ENCODE results near the gene ADPRS.

Gene ADPRS

GRCh38 chr1:36089393-36090121 lies 865 bp downstream of the ADPRS start:
- peaks cover 35% of the 10 kb centered on the region for H3K36me3 ChIP-seq (ENCODE audit: control insufficient read depth, insufficient read depth, low read length, severe bottlenecking)
- peak overlapping the region; percentile 91 for H3K9ac ChIP-seq (ENCODE audit: low read length)
- H3K27me3 ChIP-seq (replicated peaks; ENCODE audit: control insufficient read depth, insufficient read depth, low read length), result peaks cover 5% of the 10 kb centered on the region
- peak overlapping the region; percentile 98 for H3K4me3 ChIP-seq (ENCODE audit: low read length)
- H3K9me3 ChIP-seq (ENCODE audit: control insufficient read depth, low read length), result no peaks in the 10 kb centered on the region
- peaks cover 16% of the 10 kb centered on the region for H3K4me1 ChIP-seq (ENCODE audit: control insufficient read depth, insufficient read depth, low read length)
- peak; percentile 69 for DNase-seq (ENCODE audit: low read depth)

GRCh38 chr1:36091141-36091540 lies 2.4 kb downstream of the ADPRS start:
- no peak overlapping the region for H3K9ac ChIP-seq (ENCODE audit: low read length)
- H3K9me3 ChIP-seq (ENCODE audit: control insufficient read depth, low read length), result no peaks in the 10 kb centered on the region
- no peak for DNase-seq (ENCODE audit: low read depth)
- peaks cover 23% of the 10 kb centered on the region for H3K4me1 ChIP-seq (ENCODE audit: control insufficient read depth, insufficient read depth, low read length)
- peaks cover 47% of the 10 kb centered on the region for H3K36me3 ChIP-seq (ENCODE audit: control insufficient read depth, insufficient read depth, low read length, severe bottlenecking)
- no peaks in the 10 kb centered on the region for H3K27me3 ChIP-seq (replicated peaks; ENCODE audit: control insufficient read depth, insufficient read depth, low read length)
- H3K4me3 ChIP-seq (ENCODE audit: low read length), result no peak overlapping the region

GRCh38 chr1:36091698-36092097 lies 3.0 kb downstream of the ADPRS start:
- Histone ChIP-seq H3K27me3 (replicated peaks; ENCODE audit: control insufficient read depth, insufficient read depth, low read length) (no peaks in the 10 kb centered on the region), H3K9ac (ENCODE audit: low read length) (no peak overlapping the region), H3K9me3 (ENCODE audit: control insufficient read depth, low read length) (no peaks in the 10 kb centered on the region), H3K4me1 (ENCODE audit: control insufficient read depth, insufficient read depth, low read length) (peaks cover 23% of the 10 kb centered on the region), H3K4me3 (ENCODE audit: low read length) (no peak overlapping the region), H3K36me3 (ENCODE audit: control insufficient read depth, insufficient read depth, low read length, severe bottlenecking) (peaks cover 51% of the 10 kb centered on the region)
- DNase-seq (ENCODE audit: low read depth), result no peak

- Histone ChIP-seq H3K9me3 (ENCODE audit: control insufficient read depth, low read length) (no peaks in the 10 kb centered on the region), H3K4me3 (ENCODE audit: low read length) (no peak overlapping the region), H3K9ac (ENCODE audit: low read length) (no peak overlapping the region), H3K36me3 (ENCODE audit: control insufficient read depth, insufficient read depth, low read length, severe bottlenecking) (peaks cover 51% of the 10 kb centered on the region), H3K4me1 (ENCODE audit: control insufficient read depth, insufficient read depth, low read length) (peaks cover 23% of the 10 kb centered on the region), H3K27me3 (replicated peaks; ENCODE audit: control insufficient read depth, insufficient read depth, low read length) (no peaks in the 10 kb centered on the region)
- no peak for DNase-seq (ENCODE audit: low read depth)
Measured at GRCh38 chr1:36092166-36092797, 3.6 kb downstream of the ADPRS start.

- no peaks in the 10 kb centered on the region for H3K27me3 ChIP-seq (replicated peaks; ENCODE audit: control insufficient read depth, insufficient read depth, low read length)
- H3K4me3 ChIP-seq (ENCODE audit: low read length), result no peak overlapping the region
- no peak for DNase-seq (ENCODE audit: low read depth)
- H3K36me3 ChIP-seq (ENCODE audit: control insufficient read depth, insufficient read depth, low read length, severe bottlenecking), result peaks cover 51% of the 10 kb centered on the region
- H3K9ac ChIP-seq (ENCODE audit: low read length), result no peak overlapping the region
- H3K9me3 ChIP-seq (ENCODE audit: control insufficient read depth, low read length), result no peaks in the 10 kb centered on the region
- peaks cover 23% of the 10 kb centered on the region for H3K4me1 ChIP-seq (ENCODE audit: control insufficient read depth, insufficient read depth, low read length)
Measured at GRCh38 chr1:36092798-36093185, 4.1 kb downstream of the ADPRS start.

- no peak overlapping the region for H3K4me3 ChIP-seq (ENCODE audit: low read length)
- no peaks in the 10 kb centered on the region for H3K27me3 ChIP-seq (replicated peaks; ENCODE audit: control insufficient read depth, insufficient read depth, low read length)
- H3K9ac ChIP-seq (ENCODE audit: low read length), result no peak overlapping the region
- peaks cover 23% of the 10 kb centered on the region for H3K4me1 ChIP-seq (ENCODE audit: control insufficient read depth, insufficient read depth, low read length)
- no peak for DNase-seq (ENCODE audit: low read depth)
- peaks cover 51% of the 10 kb centered on the region for H3K36me3 ChIP-seq (ENCODE audit: control insufficient read depth, insufficient read depth, low read length, severe bottlenecking)
- no peaks in the 10 kb centered on the region for H3K9me3 ChIP-seq (ENCODE audit: control insufficient read depth, low read length)
Measured at GRCh38 chr1:36093226-36093625, 4.5 kb downstream of the ADPRS start.

- Histone ChIP-seq H3K27me3 (replicated peaks; ENCODE audit: control insufficient read depth, insufficient read depth, low read length) (no peaks in the 10 kb centered on the region), H3K9ac (ENCODE audit: low read length) (no peak overlapping the region), H3K4me3 (ENCODE audit: low read length) (no peak overlapping the region), H3K9me3 (ENCODE audit: control insufficient read depth, low read length) (no peaks in the 10 kb centered on the region), H3K36me3 (ENCODE audit: control insufficient read depth, insufficient read depth, low read length, severe bottlenecking) (peaks cover 51% of the 10 kb centered on the region), H3K4me1 (ENCODE audit: control insufficient read depth, insufficient read depth, low read length) (peaks cover 23% of the 10 kb centered on the region)
- DNase-seq (ENCODE audit: low read depth), result no peak
Measured at GRCh38 chr1:36093929-36094328, 5.2 kb downstream of the ADPRS start.

- DNase-seq (ENCODE audit: low read depth), result peak; percentile 65
- Histone ChIP-seq H3K27me3 (replicated peaks; ENCODE audit: control insufficient read depth, insufficient read depth, low read length) (no peaks in the 10 kb centered on the region), H3K4me3 (ENCODE audit: low read length) (no peak overlapping the region), H3K4me1 (ENCODE audit: control insufficient read depth, insufficient read depth, low read length) (peaks cover 22% of the 10 kb centered on the region), H3K9ac (ENCODE audit: low read length) (peak overlapping the region; percentile 21), H3K36me3 (ENCODE audit: control insufficient read depth, insufficient read depth, low read length, severe bottlenecking) (peaks cover 51% of the 10 kb centered on the region), H3K9me3 (ENCODE audit: control insufficient read depth, low read length) (no peaks in the 10 kb centered on the region)
Measured at GRCh38 chr1:36094621-36095061, 5.9 kb downstream of the ADPRS start.

- no peaks in the 10 kb centered on the region for H3K27me3 ChIP-seq (replicated peaks; ENCODE audit: control insufficient read depth, insufficient read depth, low read length)
- no peak overlapping the region for H3K4me3 ChIP-seq (ENCODE audit: low read length)
- no peak for DNase-seq (ENCODE audit: low read depth)
- H3K9ac ChIP-seq (ENCODE audit: low read length), result no peak overlapping the region
- no peaks in the 10 kb centered on the region for H3K9me3 ChIP-seq (ENCODE audit: control insufficient read depth, low read length)
- H3K4me1 ChIP-seq (ENCODE audit: control insufficient read depth, insufficient read depth, low read length), result peaks cover 25% of the 10 kb centered on the region
- peaks cover 51% of the 10 kb centered on the region for H3K36me3 ChIP-seq (ENCODE audit: control insufficient read depth, insufficient read depth, low read length, severe bottlenecking)
Measured at GRCh38 chr1:36095760-36096405, 7.2 kb downstream of the ADPRS start.

- H3K4me3 ChIP-seq (ENCODE audit: low read length), result no peak overlapping the region
- H3K27me3 ChIP-seq (replicated peaks; ENCODE audit: control insufficient read depth, insufficient read depth, low read length), result no peaks in the 10 kb centered on the region
- H3K4me1 ChIP-seq (ENCODE audit: control insufficient read depth, insufficient read depth, low read length), result peaks cover 25% of the 10 kb centered on the region
- no peak for DNase-seq (ENCODE audit: low read depth)
- H3K36me3 ChIP-seq (ENCODE audit: control insufficient read depth, insufficient read depth, low read length, severe bottlenecking), result peaks cover 43% of the 10 kb centered on the region
- no peak overlapping the region for H3K9ac ChIP-seq (ENCODE audit: low read length)
- no peaks in the 10 kb centered on the region for H3K9me3 ChIP-seq (ENCODE audit: control insufficient read depth, low read length)
Measured at GRCh38 chr1:36096500-36097432, 8.1 kb downstream of the ADPRS start.
